K562 (cell line): ENCODE measurements around the gene CPPED1. TPM values are rescaled to one million over a fixed set of nuclear protein-coding genes. Genes with fewer than 3 reads are reported as not detected.

Experiments used
- CHD2 ChIP-seq: IDR thresholded peaks from 2 replicates; pipeline ENCODE4 v1.6.1; 2011; ENCODE audit warnings: low read depth, low read length
- EWSR1 ChIP-seq: fragments of 450-650 bp; IDR thresholded peaks from 2 replicates; pipeline ENCODE4 v1.6.1; 2018; ENCODE audit warnings: borderline replicate concordance, mild to moderate bottlenecking, low read depth, moderate library complexity; ENCODE audit not compliant: partially characterized antibody
- FOS ChIP-seq: IDR thresholded peaks from 3 replicates; pipeline ENCODE4 v1.6.1; 2011; ENCODE audit not compliant: insufficient read length; ENCODE audit errors: extremely low read depth
- MEIS2 ChIP-seq: fragments of 450-650 bp; IDR thresholded peaks from 2 replicates; pipeline ENCODE4 v1.6.1; 2014; ENCODE audit warnings: mild to moderate bottlenecking; ENCODE audit not compliant: partially characterized antibody
- PURB ChIP-seq: sonication (generic); formaldehyde crosslinking; IDR thresholded peaks from 2 replicates; pipeline ENCODE4 v1.9.0; 2021; ENCODE audit warnings: low read depth, mild to moderate bottlenecking, missing genetic modification reagents
- ZNF140 ChIP-seq: fragments of 250-450 bp; sonication (Bioruptor Pico); IDR thresholded peaks from 2 replicates; pipeline ENCODE4 v1.8.0; 2021; ENCODE audit warnings: moderate library complexity, mild to moderate bottlenecking, inconsistent platforms
- ZNF436 ChIP-seq: fragments of 250-450, 450-650 bp; sonication (Bioruptor Pico); formaldehyde crosslinking; IDR thresholded peaks from 2 replicates; pipeline ENCODE4 v1.7.0; 2020; ENCODE audit warnings: mild to moderate bottlenecking
- ZNF707 ChIP-seq: fragments of 250-450 bp; sonication (Bioruptor Pico); conservative IDR thresholded peaks from 2 replicates; pipeline ENCODE4 v1.8.0; 2022; ENCODE audit warnings: inconsistent platforms, mild to moderate bottlenecking, moderate library complexity
- polyA plus RNA-seq, 8 experiments: library from polyadenylated mRNA; depleted of rRNA in 4 of 8; stranded (reverse) in 5 of 8; unstranded in 3 of 8; fragments of >200 nt; fragmentation: Nextera tagmentation in 2 of 8; fragmentation: Illumina TruSeq in 1 of 8; extraction: Ambion mirVana in 2 of 8; extraction: Trizol in 1 of 8; gene quantifications; 2 replicates each; pipeline versions ENCODE4 v1.2.1 to v1.2.3, GENCODE V29; 2011 to 2014; ENCODE audit warnings: inconsistent platforms in 1 of 8, missing spikeins in 1 of 8
- total RNA-seq, 7 experiments: library from RNA; depleted of rRNA in 6 of 7; stranded (reverse); fragments of >200 nt in 6 of 7; fragmentation: Illumina TruSeq in 2 of 7; extraction: Trizol in 2 of 7; gene quantifications; 2 replicates each; pipeline versions ENCODE4 v1.2.1 to v1.2.3, GENCODE V29; 2011 to 2021; ENCODE audit warnings: low replicate concordance in 1 of 7
- TF ChIP-seq, protein P1 (sequence below): fragments of 200-600 bp; sonication (generic); IDR thresholded peaks from one replicate; pipeline ENCODE4 v1.6.1; 2012; ENCODE audit warnings: mild to moderate bottlenecking, low read depth, low read length, inconsistent platforms
- TF ChIP-seq, protein P2 (sequence below): IDR thresholded peaks from 3 replicates; pipeline ENCODE4 v1.6.1; 2011; ENCODE audit warnings: borderline replicate concordance, mild to moderate bottlenecking; ENCODE audit not compliant: insufficient read length, insufficient read depth
- TF ChIP-seq, protein P3 (sequence below): fragments of 450-650 bp; IDR thresholded peaks from 2 replicates; pipeline ENCODE4 v1.6.1; 2014; ENCODE audit warnings: low read depth, mild to moderate bottlenecking, moderate library complexity, borderline replicate concordance

The CPPED1 gene
- total and polyA plus RNA-seq, 9 of the 15 experiments (the other 6 are each of a cell fraction or from before 2014, with no cell fraction given), result 7.5 to 25.7 (median 16.9) TPM

GRCh38 chr16:12750554-12750918 is 53.2 kb downstream of the CPPED1 start (continued):
- TF ChIP-seq, protein P1, sequence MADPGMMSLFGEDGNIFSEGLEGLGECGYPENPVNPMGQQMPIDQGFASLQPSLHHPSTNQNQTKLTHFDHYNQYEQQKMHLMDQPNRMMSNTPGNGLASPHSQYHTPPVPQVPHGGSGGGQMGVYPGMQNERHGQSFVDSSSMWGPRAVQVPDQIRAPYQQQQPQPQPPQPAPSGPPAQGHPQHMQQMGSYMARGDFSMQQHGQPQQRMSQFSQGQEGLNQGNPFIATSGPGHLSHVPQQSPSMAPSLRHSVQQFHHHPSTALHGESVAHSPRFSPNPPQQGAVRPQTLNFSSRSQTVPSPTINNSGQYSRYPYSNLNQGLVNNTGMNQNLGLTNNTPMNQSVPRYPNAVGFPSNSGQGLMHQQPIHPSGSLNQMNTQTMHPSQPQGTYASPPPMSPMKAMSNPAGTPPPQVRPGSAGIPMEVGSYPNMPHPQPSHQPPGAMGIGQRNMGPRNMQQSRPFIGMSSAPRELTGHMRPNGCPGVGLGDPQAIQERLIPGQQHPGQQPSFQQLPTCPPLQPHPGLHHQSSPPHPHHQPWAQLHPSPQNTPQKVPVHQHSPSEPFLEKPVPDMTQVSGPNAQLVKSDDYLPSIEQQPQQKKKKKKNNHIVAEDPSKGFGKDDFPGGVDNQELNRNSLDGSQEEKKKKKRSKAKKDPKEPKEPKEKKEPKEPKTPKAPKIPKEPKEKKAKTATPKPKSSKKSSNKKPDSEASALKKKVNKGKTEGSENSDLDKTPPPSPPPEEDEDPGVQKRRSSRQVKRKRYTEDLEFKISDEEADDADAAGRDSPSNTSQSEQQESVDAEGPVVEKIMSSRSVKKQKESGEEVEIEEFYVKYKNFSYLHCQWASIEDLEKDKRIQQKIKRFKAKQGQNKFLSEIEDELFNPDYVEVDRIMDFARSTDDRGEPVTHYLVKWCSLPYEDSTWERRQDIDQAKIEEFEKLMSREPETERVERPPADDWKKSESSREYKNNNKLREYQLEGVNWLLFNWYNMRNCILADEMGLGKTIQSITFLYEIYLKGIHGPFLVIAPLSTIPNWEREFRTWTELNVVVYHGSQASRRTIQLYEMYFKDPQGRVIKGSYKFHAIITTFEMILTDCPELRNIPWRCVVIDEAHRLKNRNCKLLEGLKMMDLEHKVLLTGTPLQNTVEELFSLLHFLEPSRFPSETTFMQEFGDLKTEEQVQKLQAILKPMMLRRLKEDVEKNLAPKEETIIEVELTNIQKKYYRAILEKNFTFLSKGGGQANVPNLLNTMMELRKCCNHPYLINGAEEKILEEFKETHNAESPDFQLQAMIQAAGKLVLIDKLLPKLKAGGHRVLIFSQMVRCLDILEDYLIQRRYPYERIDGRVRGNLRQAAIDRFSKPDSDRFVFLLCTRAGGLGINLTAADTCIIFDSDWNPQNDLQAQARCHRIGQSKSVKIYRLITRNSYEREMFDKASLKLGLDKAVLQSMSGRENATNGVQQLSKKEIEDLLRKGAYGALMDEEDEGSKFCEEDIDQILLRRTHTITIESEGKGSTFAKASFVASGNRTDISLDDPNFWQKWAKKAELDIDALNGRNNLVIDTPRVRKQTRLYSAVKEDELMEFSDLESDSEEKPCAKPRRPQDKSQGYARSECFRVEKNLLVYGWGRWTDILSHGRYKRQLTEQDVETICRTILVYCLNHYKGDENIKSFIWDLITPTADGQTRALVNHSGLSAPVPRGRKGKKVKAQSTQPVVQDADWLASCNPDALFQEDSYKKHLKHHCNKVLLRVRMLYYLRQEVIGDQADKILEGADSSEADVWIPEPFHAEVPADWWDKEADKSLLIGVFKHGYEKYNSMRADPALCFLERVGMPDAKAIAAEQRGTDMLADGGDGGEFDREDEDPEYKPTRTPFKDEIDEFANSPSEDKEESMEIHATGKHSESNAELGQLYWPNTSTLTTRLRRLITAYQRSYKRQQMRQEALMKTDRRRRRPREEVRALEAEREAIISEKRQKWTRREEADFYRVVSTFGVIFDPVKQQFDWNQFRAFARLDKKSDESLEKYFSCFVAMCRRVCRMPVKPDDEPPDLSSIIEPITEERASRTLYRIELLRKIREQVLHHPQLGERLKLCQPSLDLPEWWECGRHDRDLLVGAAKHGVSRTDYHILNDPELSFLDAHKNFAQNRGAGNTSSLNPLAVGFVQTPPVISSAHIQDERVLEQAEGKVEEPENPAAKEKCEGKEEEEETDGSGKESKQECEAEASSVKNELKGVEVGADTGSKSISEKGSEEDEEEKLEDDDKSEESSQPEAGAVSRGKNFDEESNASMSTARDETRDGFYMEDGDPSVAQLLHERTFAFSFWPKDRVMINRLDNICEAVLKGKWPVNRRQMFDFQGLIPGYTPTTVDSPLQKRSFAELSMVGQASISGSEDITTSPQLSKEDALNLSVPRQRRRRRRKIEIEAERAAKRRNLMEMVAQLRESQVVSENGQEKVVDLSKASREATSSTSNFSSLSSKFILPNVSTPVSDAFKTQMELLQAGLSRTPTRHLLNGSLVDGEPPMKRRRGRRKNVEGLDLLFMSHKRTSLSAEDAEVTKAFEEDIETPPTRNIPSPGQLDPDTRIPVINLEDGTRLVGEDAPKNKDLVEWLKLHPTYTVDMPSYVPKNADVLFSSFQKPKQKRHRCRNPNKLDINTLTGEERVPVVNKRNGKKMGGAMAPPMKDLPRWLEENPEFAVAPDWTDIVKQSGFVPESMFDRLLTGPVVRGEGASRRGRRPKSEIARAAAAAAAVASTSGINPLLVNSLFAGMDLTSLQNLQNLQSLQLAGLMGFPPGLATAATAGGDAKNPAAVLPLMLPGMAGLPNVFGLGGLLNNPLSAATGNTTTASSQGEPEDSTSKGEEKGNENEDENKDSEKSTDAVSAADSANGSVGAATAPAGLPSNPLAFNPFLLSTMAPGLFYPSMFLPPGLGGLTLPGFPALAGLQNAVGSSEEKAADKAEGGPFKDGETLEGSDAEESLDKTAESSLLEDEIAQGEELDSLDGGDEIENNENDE, result no peak
- TF ChIP-seq ZNF140 (CRISPR knock-in tag), result no peak
- TF ChIP-seq FOS, result no peak
- TF ChIP-seq CHD2, result no peak
- TF ChIP-seq, protein P2, sequence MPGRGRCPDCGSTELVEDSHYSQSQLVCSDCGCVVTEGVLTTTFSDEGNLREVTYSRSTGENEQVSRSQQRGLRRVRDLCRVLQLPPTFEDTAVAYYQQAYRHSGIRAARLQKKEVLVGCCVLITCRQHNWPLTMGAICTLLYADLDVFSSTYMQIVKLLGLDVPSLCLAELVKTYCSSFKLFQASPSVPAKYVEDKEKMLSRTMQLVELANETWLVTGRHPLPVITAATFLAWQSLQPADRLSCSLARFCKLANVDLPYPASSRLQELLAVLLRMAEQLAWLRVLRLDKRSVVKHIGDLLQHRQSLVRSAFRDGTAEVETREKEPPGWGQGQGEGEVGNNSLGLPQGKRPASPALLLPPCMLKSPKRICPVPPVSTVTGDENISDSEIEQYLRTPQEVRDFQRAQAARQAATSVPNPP, result no peak
- TF ChIP-seq ZNF707, result no peak
- no peak for TF ChIP-seq MEIS2
- no peak for TF ChIP-seq EWSR1
- no peak for TF ChIP-seq PURB (CRISPR knock-in tag)
- TF ChIP-seq ZNF436 (CRISPR knock-in tag), result no peak
- TF ChIP-seq, protein P3, sequence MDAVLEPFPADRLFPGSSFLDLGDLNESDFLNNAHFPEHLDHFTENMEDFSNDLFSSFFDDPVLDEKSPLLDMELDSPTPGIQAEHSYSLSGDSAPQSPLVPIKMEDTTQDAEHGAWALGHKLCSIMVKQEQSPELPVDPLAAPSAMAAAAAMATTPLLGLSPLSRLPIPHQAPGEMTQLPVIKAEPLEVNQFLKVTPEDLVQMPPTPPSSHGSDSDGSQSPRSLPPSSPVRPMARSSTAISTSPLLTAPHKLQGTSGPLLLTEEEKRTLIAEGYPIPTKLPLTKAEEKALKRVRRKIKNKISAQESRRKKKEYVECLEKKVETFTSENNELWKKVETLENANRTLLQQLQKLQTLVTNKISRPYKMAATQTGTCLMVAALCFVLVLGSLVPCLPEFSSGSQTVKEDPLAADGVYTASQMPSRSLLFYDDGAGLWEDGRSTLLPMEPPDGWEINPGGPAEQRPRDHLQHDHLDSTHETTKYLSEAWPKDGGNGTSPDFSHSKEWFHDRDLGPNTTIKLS, result no peak
- TF ChIP-seq, all 486 proteins: peak for 0
